ENCODE data around the gene TNFSF9.
"Not testable (repeated sequence)": the region's sequence is repeated elsewhere in the genome, so short reads cannot be mapped to it uniquely, and the experiment has no call there.

TNFSF9 gene

GRCh38 chr19:6508028-6508771 is 22.6 kb upstream of the TNFSF9 start:
- DNase-seq (ENCODE audit: low read depth), result not testable (repeated sequence)

DNA sequence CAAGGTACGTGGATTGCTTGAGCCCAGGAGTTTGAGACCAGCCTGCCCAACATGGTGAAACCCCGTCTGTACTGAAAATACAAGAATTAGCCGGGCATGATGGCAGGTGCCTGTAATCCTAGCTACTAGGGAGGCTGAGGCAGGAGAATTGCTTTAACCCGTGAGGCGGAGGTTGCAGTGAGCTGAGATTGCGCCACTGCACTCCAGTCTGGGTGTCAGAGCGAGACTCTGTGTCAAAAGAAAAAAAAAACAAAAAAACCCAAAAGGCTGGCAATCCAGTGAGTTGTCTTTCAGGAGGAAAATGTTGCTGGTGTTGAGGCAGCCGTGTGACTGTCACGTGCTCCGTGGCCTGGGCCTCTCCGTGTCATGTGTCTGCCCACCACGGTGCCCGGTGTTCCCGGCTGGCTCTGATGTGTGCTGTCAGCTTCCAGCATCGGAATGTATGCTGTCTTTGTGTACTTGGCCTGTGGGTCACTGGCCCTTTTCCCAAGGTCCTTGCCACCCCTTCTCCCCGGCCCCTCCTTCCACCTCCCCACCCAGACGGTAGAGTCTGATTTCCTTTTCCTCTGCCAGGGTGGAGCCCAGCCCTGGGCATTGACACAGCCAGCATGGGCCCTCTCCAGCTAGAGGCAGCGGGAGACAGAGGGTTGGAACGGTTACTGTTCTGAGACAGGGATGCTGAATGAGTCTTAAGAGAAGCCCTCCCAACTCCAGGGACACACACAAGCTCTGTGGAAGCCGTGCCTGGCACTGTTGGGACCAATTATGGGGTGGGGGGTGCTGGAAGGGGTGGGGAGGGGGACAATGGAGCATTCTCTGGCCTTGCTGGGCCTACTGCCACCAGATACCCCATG is 21.5 kb upstream of the TNFSF9 start:
- no peak for DNase-seq (ENCODE audit: low read depth)

DNA sequence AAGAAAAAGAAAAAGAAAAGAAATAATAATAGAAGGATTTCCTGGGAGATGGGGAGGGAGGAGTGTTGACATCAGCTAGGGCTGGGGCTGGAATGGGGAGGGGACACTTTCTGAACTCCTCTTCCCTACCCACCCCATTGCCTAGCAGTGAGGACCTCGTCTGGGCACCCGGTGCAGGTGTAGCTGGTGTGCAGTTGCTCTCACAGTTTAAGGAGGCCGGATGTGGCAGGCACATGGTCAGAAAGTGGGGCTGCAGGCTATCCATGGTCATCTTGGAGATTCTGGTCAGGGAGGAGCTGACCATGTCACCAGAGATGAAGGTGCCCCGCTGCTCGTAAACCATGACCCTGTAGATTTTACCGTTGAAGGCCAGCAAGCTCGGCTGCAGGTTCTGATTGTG is 20.2 kb upstream of the TNFSF9 start:
- DNase-seq (ENCODE audit: low read depth), result no peak

DNA sequence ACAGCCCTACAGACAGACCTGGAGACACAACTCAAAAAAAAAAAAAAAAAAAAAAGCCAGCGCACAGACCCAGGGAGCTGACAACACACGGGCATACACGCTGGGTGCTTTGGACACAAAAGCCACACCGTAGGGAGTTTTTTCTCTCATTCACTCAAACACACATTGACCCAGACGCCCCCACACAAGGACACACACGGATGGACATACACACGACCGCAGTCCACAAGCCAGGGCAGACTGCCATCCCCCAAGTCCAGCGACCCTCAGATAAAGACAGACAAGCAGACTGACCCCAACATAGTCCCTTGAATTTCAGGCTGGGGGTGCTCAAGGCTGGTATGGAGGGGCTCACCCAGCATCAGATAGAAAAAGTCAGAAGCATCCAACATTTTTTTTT is 16.7 kb upstream of the TNFSF9 start:
- no peak for DNase-seq (ENCODE audit: low read depth)

DNA sequence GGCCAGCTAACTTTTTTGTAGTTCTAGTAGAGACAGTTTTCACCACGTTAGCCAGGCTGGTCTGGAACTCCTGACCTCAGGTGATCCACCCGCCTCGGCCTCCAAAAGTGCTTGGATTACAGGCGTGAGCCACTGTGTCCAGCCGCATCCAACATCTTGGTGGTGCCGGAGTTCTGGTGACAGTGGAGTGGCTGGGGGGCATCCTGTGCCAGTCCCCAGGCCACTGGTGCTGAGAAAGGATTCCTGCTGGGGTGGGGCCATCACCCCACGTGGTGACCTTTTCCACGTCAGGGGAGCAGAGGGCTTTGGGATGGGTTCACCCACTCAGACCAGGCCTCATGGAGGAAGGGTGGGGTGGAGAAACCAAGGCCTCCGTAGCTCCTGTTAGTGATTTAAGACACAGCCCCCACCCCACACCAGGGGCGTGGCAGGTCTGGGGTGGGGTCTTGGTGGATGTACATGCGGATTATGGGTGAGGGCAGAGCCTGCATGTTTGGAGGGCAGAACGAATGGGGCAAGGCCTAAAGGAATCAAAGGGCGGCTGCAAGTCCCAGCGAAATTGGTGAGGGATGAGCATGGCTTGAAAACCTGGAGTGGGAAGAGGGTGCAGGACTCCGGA is 15.8 kb upstream of the TNFSF9 start:
- DNase-seq (ENCODE audit: low read depth), result no peak

GRCh38 chr19:6516018-6516658 is 14.7 kb upstream of the TNFSF9 start:
- peak; percentile 39 for DNase-seq (ENCODE audit: low read depth)

GRCh38 chr19:6516659-6517291 is 14.1 kb upstream of the TNFSF9 start:
- DNase-seq (ENCODE audit: low read depth), result peak; percentile 84

GRCh38 chr19:6518145-6518911 is 12.5 kb upstream of the TNFSF9 start:
- DNase-seq (ENCODE audit: low read depth), result no peak

DNA sequence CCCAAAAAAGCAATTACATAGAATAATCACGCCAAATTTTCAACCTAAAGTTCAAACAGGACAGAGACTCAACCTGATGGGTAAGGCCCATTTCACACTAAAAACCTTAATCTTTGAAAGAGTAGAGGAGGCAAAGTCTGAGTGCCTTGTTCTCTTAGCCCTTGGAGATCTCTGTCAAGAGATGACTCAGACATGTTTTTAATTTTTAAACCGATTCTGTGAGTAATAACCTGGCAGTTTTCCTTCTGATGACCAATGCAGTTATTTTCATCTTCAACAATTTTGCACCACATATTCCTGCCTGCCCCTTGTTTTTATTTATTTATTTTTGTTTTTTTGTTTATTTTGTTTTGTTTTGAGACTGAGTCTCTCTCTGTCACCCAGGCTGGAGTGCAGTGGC is 11.5 kb upstream of the TNFSF9 start:
- DNase-seq (ENCODE audit: low read depth), result no peak

DNA sequence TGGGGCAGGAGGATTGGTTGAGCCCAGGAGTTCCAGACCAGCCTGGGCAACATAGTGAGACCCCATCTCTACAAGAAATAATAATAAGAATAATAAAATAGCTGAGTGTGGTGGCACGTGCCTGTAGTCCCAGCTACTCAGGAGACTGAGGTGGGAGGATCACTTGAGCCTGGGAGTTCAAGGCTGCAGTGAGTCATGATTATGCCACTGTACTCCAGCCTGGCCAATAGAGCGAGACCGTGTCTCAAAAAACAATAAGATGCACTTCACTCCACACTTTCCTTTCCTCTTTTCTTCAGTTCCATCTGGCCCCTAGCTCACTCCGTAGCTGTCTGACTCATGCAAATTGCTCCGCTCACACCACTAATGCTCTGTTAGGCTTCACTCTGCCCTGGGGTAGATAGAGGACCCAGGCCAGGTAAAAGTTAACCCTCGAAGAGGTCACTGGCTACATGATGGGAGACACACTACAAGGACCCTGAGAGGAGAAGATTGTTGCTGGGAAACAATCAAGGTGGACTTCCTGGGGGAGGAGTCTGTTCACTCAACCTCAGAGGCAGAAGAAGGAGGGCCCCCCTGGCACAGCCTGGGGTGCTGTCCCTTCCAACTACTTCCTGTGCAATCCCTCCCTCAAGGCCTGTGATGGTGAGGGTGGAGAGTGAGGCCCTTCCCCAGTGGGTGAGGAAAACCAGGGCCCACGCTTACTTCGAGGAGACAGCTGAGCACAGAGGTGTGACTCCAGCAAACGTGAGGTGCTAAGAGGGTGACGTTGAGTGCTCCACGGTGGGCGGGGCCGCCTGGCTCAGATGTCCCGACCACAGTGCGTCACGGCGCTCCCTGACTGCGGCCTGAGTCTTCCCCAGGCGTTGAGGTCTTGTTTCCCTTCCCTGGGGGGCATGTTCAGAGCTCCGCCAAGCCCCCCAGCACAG is 8.8 kb upstream of the TNFSF9 start:
- peak; percentile 38 for DNase-seq (ENCODE audit: low read depth)

DNA sequence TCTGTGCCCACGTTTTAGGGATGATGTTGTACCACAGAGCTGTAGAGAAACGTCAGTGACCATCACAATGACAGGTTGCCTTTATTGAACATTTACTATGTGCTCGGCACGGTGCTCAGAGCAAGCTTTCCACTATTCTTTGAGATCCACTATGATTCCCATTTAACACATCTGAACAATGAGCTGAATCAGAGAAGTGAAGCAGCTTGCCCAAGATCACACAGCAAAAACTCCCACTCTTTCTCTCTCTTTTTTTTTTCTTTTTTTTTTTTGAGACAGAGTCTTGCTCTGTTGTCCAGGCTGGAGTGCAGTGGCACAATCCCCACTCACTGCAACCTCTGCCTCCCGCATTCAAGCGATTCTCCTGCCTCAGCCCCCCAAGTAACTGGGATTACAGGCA is 8.1 kb upstream of the TNFSF9 start:
- no peak for DNase-seq (ENCODE audit: low read depth)

GRCh38 chr19:6524311-6524710 is 6.5 kb upstream of the TNFSF9 start:
- no peak for DNase-seq (ENCODE audit: low read depth)

DNA sequence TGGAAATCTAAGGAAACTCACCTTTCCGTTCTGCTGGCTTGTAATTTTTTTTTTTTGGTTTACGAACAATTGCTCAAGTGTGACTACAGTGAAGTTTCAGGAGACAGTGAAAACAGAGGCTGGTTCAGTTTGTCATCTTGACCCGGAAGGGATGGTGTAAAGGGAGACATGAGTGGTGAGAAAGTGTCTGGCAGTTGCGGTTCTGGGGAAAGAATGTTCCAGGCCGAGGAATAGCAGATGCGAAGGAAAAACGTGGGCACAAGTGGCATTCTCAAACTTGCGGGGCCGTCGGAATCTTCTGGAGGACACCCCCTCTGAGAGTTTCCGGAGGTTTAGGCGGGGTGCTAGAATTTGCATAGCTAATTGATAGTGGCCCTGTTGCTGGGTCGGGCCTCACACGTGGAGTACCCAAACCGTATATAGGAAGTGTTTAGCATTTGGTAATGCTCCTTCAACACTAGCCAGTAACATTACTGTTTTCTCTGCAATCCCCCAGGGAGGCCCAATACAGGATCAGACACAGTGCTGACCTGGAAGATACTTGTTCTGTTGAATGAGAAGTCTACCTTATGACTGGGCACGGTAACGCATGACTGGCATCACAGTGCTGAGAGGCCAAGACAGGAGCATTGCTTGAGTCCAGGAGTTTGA is 2.8 kb upstream of the TNFSF9 start:
- no peak for DNase-seq (ENCODE audit: low read depth)

- no peak for DNase-seq (ENCODE audit: low read depth)
Observed at GRCh38 chr19:6528544-6529121, 2.2 kb upstream of the TNFSF9 start.

GRCh38 chr19:6529351-6529750 is 1.5 kb upstream of the TNFSF9 start:
- no peak for DNase-seq (ENCODE audit: low read depth)

GRCh38 chr19:6529937-6530385 is 865 bp upstream of the TNFSF9 start:
- no peak for DNase-seq (ENCODE audit: low read depth)

DNA sequence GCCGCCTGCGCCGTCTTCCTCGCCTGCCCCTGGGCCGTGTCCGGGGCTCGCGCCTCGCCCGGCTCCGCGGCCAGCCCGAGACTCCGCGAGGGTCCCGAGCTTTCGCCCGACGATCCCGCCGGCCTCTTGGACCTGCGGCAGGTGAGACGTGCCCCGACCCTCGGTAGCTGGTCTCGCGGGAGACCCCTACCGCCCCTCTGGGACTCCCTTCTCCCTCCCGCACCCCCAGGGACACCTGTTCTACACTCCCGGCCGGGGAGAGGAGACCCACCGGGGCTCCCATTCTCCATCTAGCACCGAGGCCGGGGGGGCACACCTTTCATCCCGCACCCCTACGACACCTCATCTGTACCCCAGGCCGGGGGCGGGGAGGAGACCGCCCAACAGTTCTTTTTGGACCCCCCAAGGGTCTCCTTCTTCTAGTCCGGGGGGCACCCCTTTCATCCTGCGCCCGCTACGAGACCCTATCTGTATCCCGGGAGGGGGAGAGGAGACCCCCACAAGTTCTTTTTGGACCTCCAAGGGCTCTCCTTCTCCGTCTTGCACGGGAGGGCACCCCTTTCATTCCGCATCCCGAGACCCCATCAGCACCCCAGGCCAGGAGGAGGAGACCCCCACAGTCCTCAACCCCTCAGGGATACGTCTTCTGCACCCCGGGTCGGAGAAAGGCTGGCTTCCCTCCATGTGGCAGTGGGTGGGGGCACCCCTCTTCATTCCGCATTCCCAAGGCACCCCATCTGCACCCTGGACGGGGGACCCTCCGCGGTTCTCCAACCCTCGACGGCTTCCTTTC is 533 bp downstream of the TNFSF9 start:
- DNase-seq (ENCODE audit: low read depth), result no peak

- no peak for DNase-seq (ENCODE audit: low read depth)
Observed at GRCh38 chr19:6531956-6532243, 1.1 kb downstream of the TNFSF9 start.
